Left ventricle myocardium inferior (tissue), 1 donor: ENCODE measurements around the gene INSR. TPM values are rescaled to one million over a fixed set of nuclear protein-coding genes. Genes with fewer than 3 reads are reported as not detected.
A peak's percentile ranks its signal among the peaks of the same experiment; 100 is the strongest.

Source experiments
- DNase-seq: peaks from one replicate; pipeline ENCODE4 v3.0.0-alpha.2; 2020
- H3K27ac ChIP-seq: fragments of 200-600 bp; replicated peaks from 2 replicates; pipeline ENCODE4 v1.8.0; 2021
- H3K27me3 ChIP-seq: fragments of 200-600 bp; 2 replicates; pipeline ENCODE4 v1.8.0; 2021; ENCODE audit warnings: low read depth
- H3K36me3 ChIP-seq: fragments of 200-600 bp; 2 replicates; pipeline ENCODE4 v1.8.0; 2021
- H3K4me1 ChIP-seq: fragments of 200-600 bp; 2 replicates; pipeline ENCODE4 v1.8.0; 2021
- H3K4me3 ChIP-seq: fragments of 200-600 bp; 2 replicates; pipeline ENCODE4 v1.8.0; 2021; ENCODE audit warnings: mild to moderate bottlenecking, moderate library complexity
- H3K9me3 ChIP-seq: fragments of 200-600 bp; replicated peaks from 2 replicates; pipeline ENCODE4 v1.8.0; 2021
- intact Hi-C: fragments of 100-400 bp; cut with micrococcal nuclease; formaldehyde crosslinking; loops from one replicate; pipeline ENCODE4 v1.11.0; 2022
- long read RNA-seq: library from polyadenylated mRNA; unstranded; transcript quantifications from one replicate; pipeline ENCODE4 v2.0.0, GENCODE V29; 2021
- total RNA-seq: library from RNA; stranded (reverse); fragmentation: NEBNext Ultra II Directional; extraction: Animal tissue kit (Norgen Biotek cat#: 25700); gene quantifications from one replicate; pipeline ENCODE4 v1.2.1, GENCODE V29; 2021
- TF ChIP-seq, protein P1 (sequence below): fragments of 200-600 bp; IDR thresholded peaks from 2 replicates; pipeline ENCODE4 v1.8.0; 2021; ENCODE audit warnings: antibody characterized with exemption, mild to moderate bottlenecking, borderline replicate concordance
- donor health status: DM: no; HTN: yes; CAD: no; lungs with severe emphysema.

Gene INSR
- 85.3 TPM for total RNA-seq
- long read RNA-seq, full-length matches to known transcripts = 10 of 116 reads
- long read RNA-seq, partial matches to known transcripts = 81 of 116 reads
- long read RNA-seq, other reads (novel, unspliced or antisense) = 25 of 116 reads

DNA sequence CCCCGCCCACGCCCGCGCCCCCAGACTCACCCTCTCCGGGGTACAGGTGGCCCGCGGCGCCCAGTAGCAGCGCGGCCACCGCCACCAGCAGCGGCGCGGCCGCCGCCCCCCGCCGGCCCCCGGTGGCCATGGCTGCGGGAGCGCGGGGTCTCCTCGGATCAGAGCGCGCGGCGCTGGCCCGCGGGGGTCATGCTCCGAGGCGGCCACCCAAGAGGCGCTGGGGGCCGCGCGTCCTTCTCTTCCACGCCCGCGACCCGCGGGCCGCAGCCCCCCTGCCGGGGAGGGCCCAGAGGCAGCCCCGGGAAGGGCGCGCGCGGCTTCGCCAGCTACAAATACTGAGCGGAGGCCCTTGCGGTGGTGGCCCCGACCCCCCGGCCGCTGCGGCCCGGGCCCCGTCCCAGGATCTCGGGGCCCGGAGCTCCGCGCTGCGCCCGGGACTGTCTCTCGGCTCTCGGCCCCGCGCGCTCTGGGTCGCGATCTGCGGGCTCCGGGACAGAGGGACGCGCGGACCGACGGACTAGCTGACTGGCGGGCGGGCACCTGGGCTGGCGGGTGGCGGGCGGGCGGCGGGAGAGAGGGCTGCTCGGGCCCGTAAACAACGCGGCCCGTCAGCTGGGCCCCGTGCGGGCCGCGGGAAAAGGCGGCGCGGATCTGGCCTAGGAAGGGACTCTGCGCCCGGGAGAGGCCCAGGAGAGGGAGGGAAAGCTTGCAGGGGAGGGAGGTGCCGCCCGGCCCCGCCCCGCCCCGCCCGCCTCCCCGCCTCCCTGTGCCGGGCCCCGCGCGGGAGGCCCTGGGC lies at the start of gene INSR:
Gene INSR, minus strand, starts transcription at position 653 of the 796 bp plus-strand sequence. Its CDS starts 523 bp downstream, at position 130.
- TF ChIP-seq, protein P1, sequence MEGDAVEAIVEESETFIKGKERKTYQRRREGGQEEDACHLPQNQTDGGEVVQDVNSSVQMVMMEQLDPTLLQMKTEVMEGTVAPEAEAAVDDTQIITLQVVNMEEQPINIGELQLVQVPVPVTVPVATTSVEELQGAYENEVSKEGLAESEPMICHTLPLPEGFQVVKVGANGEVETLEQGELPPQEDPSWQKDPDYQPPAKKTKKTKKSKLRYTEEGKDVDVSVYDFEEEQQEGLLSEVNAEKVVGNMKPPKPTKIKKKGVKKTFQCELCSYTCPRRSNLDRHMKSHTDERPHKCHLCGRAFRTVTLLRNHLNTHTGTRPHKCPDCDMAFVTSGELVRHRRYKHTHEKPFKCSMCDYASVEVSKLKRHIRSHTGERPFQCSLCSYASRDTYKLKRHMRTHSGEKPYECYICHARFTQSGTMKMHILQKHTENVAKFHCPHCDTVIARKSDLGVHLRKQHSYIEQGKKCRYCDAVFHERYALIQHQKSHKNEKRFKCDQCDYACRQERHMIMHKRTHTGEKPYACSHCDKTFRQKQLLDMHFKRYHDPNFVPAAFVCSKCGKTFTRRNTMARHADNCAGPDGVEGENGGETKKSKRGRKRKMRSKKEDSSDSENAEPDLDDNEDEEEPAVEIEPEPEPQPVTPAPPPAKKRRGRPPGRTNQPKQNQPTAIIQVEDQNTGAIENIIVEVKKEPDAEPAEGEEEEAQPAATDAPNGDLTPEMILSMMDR = no peak
- intact Hi-C loops = loop anchor here (5.0 kb wide), 1 partner anchor 97 kb away; no protein-coding TSS in a partner anchor
- Histone ChIP-seq H3K27ac (peak within 1 kb of the TSS; percentile 96), H3K27me3 (no peaks in the 10 kb centered on the region), H3K36me3 (no peaks in the 10 kb centered on the region), H3K4me1 (peaks cover 59% of the 10 kb centered on the region), H3K4me3 (peak within 1 kb of the TSS; percentile 99), H3K9me3 (no peaks in the 10 kb centered on the region)
- DNase-seq = peak; percentile 91

DNA sequence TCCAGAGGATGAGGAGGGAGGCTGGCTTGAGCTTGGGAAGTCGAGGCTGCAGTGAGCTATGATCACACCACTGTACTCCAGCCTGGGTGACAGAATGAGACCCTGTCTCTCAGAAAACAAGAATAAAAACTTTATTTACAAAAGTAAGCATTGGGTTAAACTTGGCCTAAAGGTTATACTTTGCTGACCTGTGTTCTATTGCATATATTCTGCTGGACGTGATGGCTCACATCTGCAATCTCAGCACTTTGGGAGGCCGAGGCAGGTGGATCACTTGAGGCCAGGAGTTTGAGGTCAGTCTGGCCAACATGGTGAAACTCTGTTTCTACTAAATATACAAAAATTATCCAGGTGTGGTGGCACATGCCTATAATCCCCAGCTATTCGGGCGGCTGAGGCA lies 47.9 kb upstream of the INSR start:
- H3K9me3 ChIP-seq = no peaks in the 10 kb centered on the region
- no peak overlapping the region for H3K27ac ChIP-seq
- no peak overlapping the region for H3K4me3 ChIP-seq
- H3K36me3 ChIP-seq = no peaks in the 10 kb centered on the region
- peaks cover 5% of the 10 kb centered on the region for H3K4me1 ChIP-seq
- TF ChIP-seq, protein P1 = no peak
- peaks cover 9% of the 10 kb centered on the region for H3K27me3 ChIP-seq
- intact Hi-C loops = no loop called here
- DNase-seq = no peak

DNA sequence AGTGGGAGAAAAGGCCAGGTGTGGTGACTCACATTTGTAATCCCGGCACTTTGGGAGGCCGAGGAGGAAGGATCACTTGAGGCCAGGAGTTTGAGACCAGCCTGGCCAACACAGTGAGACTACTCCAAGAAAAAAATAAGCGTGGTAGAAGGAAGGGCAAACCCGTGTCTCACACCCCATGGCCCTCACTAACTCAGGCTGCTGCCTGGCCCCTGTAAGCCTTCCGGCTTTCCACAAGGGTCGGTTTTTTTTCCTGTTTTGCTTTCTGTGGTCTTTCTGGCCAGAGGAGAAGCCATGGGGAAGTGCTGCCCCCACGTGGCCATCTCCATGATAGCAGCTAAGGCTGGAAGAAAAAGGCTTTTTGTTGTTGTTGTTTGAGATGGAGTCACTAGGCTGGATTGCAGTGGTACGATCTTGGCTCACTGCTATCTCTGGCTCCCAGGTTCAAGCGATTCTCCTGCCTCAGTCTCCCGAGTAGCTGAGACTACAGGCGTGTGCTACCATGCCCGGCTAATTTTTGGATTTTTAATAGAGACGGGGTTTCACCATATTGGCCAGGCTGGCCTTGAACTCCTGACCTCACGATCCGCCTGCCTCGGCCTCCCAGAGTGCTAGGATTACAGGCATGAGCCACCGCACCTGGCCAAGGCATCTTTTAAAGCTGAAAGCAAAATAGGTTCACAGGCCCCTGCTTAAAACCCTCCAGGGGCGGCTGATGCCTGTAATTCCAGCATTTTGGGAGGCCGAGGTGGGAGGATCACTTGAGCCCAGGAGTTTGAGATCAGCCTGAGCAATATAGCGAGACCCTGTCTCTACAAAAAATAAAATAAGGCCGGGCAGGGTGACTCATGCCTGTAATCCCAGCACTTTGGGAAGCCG lies 47.0 kb upstream of the INSR start:
- H3K4me3 ChIP-seq = no peak overlapping the region
- H3K9me3 ChIP-seq = no peaks in the 10 kb centered on the region
- no peaks in the 10 kb centered on the region for H3K36me3 ChIP-seq
- H3K27me3 ChIP-seq = peaks cover 9% of the 10 kb centered on the region
- H3K27ac ChIP-seq = no peak overlapping the region
- intact Hi-C loops = loop anchor here (2.0 kb wide), 1 partner anchor 238 kb away; no protein-coding TSS in a partner anchor
- peak; percentile 82 for DNase-seq
- TF ChIP-seq, protein P1 = peak; percentile 96
- H3K4me1 ChIP-seq = peaks cover 14% of the 10 kb centered on the region

DNA sequence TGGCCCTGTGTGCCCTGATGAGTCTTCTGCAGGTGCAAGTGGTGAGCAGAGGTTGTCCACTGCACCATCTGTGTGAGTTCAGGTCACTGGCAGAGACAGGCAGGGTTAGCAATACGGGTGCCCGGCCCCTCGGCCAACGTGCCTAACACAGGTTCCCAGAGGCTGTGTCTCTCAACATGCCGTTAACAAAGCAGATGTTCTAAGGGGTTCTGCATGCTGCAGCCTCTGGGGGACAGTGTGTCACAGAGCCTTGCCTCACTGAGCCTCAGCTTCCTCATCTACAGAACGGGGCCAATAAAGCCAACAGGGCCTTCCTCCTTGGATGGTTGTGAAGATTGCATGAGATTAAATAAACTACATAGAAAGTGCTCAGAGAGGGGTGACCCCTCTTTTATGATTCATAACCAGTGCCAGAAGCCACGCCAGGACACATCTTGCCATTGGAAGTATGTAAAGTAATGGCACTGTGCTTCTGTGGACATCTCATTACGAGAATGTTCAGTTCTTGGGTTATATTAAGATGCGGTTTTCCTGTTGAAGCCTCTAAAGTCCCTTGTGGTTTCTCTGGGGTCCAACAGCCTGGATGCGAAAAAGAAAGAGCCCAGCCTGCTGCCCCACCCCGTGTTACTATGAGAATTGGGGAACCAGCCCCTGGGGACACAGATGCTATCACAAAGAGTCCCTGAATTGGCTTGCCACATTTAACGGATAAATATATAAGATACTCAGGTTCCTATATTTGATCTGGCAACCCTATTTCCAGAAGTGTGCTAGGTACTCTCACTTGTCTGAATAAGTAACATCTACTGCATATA lies 43.4 kb upstream of the INSR start:
- H3K27ac ChIP-seq = peak overlapping the region; percentile 44
- H3K9me3 ChIP-seq = no peaks in the 10 kb centered on the region
- H3K4me3 ChIP-seq = no peak overlapping the region
- no peak for DNase-seq
- no peaks in the 10 kb centered on the region for H3K27me3 ChIP-seq
- H3K36me3 ChIP-seq = no peaks in the 10 kb centered on the region
- H3K4me1 ChIP-seq = peaks cover 31% of the 10 kb centered on the region
- intact Hi-C loops = no loop called here
- TF ChIP-seq, protein P1 = no peak
